GM19240 (cell line): ENCODE data around the gene RRP36.

ENCODE experiments used
- DNase-seq: peaks from one replicate; pipeline ENCODE4 v3.0.0; 2011; ENCODE audit warnings: low spot score; ENCODE audit not compliant: insufficient read length

RRP36 gene

DNA sequence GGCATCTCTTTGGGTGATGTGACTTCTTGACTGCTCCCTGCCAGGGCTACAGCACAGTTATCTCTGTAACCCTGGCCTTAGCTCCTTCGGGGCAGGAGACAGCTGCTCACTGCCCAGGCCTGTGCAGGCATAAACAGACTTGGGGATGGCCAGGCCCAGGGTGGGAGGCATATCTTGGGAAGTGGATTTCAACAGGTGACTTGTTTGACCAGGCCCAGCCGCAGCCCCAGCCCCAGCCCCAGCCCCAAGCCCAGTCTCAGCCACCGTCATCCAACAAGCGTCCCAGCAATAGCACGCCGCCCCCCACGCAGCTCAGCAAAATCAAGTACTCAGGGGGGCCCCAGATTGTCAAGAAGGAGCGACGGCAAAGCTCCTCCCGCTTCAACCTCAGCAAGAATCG, 15.2 kb upstream of the RRP36 start:
- no peak for DNase-seq

DNA sequence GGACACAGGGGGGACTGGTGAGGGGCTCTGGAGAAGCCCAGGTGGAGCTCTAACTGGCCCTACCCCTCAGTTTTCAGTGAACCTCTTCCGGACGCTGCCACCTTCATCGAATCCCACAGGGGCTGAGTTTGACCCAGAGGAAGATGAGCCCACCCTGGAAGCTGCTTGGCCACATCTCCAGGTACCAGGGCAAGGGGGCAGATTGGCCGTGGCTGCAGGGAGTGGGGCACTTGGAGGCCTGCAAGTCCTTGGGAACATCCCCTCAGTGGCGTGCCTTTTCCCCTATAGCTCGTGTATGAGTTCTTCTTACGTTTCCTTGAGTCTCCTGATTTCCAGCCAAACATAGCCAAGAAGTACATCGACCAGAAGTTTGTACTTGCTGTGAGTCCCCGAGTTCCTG, 14.3 kb upstream of the RRP36 start:
- no peak for DNase-seq

DNA sequence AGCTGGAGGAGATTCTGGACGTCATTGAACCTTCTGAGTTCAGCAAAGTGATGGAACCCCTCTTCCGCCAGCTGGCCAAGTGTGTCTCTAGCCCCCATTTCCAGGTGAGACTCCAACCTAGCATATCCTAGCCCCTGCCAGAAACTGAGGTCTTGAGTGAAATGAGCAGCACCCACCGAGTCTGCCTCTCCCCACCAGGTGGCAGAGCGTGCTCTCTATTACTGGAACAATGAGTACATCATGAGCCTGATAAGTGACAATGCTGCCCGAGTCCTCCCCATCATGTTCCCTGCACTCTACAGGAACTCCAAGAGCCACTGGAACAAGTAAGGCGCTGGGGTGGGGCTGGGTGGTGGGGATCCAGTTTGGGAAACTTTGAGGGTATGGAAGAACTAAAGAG, 12.3 kb upstream of the RRP36 start:
- DNase-seq = no peak

DNA sequence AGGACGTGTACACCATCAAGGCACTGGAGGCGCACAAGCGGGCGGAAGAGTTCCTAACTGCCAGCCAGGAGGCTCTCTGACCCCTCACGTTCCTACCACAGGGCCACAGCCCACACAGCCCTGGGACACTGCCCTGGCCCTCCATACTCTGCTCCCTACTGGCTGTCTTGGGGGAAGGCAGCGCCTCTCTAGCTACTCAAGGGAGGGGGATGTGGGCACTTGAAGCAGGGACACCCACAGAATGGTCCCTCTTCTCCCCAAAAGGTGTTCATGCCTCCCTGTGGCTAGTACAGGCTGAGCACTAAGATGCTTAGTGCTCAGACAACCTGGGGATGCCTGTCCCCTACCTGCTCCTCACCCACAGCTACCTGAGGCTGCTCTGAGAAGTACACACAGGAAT, 10.2 kb upstream of the RRP36 start:
- no peak for DNase-seq

DNA sequence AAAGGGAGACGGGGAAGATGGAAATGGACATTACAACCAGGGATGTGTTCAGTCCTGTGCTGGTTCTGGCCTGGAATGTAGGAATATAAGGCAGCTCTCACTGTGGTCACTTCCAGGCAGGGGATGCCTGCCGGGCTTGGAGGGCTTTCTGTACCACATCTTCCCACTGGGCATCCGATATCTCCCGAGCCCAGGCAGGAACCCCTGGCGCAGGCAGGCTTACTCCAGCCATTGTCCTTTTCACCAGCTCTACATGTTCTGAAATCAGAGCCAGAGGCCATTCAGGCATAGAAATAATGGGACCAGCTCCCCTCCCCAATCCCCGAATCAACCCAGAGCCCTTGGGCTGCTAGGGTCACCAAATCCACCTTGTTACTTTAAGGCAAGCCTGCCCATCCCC, 9.1 kb upstream of the RRP36 start:
- no peak for DNase-seq

DNA sequence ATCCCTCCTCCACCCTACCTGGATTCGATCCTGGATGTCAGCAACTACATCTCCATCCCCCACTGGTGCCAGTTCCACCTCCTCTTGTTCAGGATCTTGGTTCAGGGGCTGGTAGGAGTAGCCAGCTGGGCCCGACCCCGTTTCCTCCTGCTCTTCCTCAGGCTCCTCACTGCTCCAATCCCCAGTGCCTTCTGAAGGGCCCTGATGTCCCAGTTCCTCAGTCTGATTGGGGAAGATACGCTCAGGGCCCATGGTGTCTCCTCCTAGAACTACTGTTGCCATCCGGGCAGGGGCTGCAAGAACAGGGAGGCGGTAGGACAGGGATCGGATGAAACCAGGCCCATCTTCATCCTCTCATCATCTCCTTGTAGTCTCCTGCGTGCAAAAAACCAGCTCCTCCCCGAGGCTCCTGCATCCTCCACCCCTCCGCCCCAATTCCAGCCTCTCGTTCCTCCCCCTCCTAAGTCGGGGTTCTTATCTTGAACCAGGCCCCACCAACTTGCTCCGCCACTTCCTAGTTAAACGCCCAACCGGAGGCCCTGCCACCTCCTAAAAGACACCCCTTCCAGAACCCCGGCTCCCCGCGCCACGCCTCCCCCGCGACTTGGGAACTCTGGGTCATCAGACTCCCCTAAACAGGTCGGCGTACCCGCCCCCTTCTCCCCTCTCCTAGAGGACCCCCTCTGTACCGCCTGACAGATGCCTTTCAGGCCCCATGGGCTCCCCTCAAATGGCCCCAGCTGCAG, 8.2 kb upstream of the RRP36 start:
- no peak for DNase-seq

DNA sequence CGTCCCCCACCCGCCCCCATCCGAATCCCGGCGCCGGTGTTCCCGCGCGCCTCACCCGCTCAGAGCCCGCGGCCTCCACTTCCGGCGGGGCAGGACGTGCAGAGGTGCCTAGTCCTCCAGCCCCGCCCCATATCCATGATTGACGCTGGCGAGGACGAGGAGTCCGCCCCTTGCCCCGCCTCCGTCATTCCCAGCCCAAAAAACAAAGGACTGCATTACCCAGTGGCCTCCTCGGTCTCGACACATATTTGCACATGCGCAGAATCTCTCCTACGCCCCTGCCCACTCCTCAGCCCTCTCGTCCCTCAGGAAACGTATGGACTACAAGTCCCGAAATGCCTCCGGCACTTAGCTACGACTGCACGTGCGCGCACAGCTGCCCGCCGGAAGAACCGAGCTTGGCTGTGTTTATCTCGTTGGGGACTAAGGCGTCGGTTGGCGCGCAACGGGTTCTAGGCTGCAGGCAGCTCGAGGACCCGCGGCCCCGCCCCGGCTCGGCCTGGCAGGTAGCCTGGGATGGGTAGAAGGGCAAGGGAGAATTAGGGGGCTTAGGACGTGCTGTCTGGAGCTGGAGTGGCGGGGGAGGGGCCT, 7.5 kb upstream of the RRP36 start, which contains the start of the genes KLHDC3 and MEA1:
KLHDC3 (plus strand) TSS at position 407 of the 591 bp plus-strand sequence. CDS start 2,944 bp downstream, outside the sequence.
MEA1 (minus strand) TSS at position 104 of the 591 bp plus-strand sequence. CDS start 133 bp downstream, outside the sequence.
- peak; percentile 93 for DNase-seq

DNA sequence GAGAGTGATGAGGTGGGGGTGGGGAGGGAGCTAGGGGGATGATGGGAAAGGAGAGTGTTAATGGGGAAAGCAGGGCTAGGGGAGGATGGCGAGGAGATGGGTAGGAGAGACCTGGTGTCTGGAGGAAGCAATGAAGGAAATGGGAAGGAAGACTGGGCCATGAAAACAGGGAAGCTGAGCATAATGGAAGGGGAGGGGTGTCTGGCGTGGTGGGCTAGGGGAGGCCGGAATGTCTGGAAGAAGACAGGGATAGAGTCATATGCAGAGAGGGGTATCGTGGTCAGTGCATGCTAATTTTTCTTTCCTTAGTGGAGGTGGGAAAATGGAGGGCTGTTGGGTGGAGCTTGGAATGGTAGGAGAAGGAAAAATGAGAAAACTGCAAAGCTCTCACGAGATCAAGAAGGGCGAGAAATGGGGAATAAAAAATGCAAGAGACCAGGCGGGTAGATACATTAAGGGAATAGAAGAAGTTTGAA, 7.0 kb upstream of the RRP36 start:
- DNase-seq = no peak

DNA sequence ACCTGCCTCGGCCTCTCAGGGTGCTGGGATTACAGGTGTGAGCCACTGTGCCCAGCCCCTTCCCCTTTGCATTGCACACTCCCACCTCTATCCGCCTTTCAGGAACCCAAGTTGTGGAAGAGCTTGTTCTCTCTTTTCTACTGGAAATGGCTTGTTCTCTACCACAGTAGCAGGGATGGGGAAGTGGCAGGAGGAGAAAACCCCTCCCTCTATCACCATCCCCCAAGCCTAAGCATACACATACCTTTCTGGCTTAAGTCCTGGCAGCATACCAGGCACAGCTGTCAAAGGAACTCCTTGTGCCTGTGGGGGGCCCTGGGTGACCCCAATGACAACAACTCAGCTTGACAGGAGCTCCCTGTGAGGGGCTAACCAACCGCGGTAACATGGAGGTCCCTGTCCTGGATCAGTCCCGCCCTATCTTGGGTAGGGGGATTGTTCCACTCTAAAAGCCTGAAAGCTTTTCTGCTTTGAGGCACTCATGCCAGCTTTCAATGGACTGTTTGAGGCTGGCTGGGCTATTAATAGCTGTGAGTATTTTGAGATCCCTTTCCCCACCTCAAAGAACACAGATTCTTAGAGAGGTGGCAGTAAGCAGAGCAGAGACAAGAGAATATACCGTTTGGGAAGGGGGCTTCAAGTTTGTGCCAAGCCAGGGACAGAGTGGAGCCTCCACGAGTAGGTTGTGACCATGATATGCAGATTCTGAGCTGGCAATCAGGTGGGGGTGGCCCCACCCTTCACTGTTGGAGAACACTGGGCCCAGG, 5.1 kb upstream of the RRP36 start:
- no peak for DNase-seq

DNA sequence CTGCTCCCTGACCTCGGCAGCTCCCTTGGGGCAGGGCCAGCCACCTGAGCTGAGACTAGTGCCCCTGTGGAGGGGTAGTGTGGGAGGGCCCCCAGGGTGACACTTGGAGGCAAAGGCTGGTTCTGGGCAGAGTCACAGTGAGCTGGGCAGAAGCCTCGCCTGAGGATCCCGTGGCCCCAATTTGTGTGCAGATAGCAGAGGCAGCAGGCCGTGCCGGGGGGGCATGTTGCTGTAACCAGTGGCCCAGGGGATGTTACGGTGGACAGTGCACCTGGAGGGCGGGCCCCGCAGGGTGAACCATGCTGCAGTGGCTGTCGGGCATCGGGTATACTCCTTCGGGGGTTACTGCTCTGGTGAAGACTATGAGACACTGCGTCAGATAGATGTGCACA, 4.5 kb upstream of the RRP36 start:
- no peak for DNase-seq

DNA sequence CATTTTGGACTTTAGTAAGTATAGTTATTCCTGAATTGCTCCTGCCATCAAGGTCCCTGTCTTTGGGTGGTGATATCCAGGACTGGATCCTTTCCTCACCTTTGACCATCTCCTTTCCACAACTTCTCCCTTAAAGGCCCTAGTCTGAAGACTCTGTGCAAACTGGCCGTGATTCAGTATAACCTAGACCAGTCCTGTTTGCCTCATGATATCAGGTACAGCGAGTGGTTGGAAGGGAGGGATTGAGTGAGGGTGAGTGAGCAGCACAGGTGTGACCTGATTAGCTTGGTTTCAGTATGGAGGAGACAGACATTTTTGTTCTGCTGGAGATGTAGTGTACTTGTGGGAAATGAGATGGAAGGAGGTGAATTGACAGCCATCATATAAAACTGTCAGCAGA, 2.3 kb upstream of the RRP36 start:
- no peak for DNase-seq

DNA sequence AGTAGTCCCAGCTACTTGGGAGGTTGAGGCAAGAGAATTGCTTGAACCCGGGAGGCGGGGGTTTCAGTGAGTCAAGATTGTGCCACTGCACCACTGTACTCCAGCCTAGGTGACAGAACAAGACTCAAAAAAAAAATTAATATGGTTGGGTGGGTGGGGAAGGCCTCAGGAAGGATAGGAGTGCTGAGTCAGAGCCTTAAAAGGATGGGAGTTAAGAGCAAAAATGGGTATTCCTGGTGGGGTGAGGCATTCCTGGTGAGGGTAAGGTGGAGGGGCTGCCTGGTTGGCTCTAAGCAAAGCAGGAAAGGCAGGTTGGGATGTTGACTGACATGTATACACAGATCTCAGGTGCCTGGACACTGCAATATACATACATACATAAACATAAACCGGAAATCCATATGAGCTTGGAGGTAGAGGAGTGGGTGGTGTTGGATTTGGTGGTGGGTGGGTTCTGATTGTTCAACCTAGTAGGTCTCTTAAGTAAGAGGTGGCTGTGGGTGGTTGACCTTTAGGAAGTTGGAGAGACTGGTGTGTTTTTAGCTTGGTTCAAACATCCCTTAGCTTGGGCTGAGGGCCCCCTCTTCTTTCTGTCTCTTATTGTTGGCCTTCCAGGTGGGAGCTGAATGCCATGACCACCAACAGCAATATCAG, 1.2 kb upstream of the RRP36 start:
- DNase-seq = no peak

DNA sequence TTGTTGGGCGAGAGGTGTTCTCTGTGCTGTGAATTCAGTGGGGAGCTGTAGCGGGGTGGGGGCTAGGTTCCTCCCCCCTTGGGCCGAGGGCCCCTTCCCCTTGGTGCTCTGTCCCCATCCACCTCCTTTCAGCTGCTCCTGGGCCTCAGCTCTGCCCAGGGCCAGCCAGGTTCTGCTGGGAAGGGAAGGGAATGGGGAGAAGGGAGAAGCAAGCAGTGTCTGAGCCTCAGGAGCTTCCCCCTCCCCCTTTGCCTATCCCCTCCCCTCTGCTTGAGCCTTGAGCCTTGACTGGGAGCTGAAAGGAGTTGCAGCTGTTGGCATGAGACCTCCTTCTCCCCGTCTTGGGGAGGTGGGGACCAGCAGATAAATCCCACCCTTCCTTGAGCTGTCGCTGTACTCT, 576 bp upstream of the RRP36 start:
- DNase-seq = no peak

DNA sequence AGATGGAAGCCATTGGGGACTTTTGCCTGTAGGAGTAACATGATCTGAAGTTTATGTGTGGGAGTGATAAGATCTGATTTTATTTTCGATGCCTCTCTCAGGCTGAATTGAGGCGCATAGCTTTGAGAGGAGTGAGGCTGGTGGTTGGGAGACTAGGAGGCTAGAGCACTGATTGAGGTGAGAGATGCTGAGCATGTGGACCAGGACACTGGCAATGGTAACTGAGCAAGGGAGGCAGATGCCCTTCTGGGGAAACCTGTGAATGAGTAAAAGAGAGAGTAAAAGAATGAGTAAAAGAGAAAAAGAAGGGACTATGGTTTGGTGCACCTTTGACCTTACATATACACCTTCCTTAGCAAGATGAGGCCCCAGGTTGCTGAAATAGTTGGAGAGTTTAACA, 3.0 kb downstream of the RRP36 start:
- no peak for DNase-seq

DNA sequence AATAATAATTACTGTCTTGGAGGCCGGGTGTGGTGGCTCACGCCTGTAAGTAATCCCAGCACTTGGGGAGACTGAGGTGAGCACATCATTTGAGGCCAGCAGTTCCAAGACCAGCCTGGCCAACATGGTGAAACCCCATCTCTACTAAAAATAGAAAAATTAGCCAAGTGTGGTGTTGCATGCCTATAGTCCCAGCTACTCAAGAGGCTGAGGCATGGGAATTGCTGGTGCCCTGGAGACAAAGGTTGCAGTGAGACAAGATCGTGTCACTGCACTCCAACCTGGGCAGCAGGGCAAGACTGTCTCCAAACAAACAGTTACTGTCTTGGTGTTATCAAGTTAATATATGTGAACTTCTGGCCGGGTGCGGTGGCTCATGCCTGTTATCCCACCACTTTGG, 4.9 kb downstream of the RRP36 start:
- DNase-seq = no peak

DNA sequence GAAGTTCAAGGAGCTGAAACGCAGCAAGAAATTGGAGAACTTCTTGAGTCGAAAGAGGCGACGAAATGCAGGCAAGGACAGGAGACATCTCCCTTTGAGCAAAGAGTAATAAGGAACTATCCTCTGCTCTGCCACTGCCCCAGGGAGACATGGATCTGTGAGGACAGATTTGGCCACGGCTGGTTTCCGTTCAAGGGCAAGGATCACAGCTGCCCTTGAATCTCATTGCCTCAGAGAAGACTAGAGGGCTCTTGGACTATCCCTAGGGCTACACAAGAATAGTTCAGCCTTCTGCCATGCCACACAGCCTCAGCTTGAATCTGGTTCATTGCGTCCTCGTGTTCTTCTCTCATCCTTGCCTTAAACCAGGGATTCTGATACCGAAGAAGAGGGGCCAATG, 7.7 kb downstream of the RRP36 start:
- DNase-seq = no peak

DNA sequence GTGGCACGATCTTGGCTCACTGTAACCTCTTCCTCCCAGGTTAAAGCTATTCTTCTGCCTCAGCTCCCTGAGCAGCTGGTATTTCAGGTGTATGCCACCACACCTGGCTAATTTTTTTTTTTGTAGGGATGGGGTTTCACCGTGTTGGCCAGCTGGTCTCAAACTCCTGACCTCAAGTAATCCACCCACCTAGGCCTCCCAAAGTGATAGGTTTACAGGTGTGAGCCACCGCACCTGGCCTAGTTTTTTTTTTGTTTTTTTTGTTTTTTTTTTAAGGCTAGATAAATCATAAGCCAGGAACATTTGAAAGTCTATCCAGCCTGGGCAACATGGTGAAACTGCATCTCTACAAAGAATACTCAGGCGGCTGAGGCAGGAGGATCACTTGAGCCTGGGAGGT, 10.9 kb downstream of the RRP36 start:
- DNase-seq = no peak

DNA sequence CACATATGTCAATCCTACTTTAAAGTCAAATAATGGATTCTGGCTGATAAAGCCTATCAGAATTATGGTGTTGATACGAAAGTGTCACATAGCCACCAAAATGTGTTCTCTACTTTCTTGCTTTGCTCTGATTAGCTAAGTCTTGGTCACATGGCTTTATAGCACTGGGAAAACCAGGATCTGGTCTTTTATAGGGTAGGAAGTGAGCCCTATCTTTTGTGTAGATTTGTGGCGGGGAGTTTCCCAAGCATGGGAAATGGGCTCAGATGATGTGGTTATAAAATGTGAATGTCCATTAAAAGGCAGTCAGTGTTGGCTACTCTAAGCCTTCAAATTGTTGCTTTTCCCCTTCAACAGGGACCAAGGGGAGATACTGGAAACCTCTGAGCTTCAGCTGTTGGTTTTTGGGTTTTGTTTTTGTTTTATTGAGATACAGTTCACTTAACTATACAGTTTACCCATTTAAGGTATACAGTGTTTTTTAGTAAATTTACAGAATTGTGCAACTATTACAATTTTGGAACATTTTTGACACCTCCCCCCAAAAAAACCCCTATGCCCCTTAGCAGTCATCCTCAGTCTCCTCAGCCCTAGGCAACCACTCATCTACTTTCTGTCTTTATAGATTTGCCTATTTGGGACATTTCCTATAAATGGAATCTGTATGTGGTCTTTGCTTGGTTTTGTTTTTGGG, 12.2 kb downstream of the RRP36 start:
- no peak for DNase-seq

DNA sequence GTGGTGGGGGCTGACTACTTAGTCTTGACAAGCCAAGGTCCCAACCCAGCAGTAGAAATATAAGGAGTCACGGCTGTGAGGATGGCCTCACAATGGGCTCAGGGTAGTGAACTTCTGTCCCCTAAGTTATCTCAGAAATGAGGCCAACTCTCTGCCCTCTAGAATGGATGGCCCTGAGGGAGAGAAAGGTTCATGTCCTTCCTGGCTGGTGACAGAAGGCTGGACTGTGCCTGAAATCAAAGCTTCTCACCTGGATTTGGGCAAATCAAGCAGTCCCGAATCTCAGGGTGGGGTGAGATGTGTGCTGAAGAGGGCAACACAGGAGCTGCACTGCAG, 12.7 kb downstream of the RRP36 start:
- no peak for DNase-seq

DNA sequence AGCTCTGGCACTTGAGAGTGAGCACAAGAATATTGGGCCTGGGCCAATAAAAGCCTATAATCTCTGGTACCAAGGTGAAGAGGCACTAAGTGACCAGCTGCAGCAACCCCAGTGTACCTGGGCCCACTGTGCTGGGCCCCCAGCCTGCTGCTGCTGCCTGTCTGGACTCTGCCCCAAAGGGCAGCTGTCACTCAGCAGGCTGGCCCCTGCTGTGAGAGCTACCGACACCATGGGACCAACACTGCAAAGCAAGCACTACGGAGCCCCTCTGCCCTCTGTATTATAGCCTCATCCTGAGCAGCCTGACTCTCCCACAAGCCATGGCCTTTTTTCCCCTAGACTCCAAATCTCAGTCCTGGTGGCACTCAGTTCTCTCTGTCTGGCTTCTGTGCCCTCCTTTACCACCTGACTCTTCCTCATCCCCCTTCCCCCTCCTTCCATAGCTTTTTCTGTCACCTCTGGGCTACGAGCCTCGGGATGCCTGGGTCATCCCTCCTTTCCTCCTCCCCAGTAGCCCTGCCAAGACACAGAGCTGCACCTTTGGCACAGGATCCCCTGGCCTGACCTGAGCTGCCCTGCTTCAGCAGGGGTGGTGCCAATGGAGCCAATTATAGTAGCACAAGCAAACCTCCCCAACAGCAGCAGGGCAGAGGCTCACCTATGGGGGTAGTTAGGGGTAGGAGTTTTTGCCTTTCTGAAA, 14.2 kb downstream of the RRP36 start:
- DNase-seq = no peak

DNA sequence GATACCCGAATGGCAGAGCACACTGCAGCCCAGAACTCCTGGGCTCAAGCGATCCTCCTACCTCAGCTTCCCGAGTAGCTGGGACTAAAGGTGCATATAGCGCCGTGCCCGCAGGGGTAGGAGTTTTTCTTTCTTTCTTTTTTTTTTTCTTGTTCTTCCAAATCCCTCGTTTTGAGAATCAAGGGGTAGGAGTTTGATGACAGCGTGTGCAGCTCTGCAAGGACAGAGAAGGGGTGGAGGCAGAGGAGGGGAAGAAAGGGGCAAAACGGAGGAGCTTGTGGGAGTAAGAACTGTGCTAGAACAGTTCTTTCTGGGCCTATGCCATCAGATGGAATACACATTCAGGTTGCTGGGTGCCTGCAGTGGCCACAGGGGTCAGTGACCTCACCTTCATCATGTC, 15.3 kb downstream of the RRP36 start:
- no peak for DNase-seq
